ENCODE results near the gene LCN15. TPM values are rescaled to one million over a fixed set of nuclear protein-coding genes. Genes with fewer than 3 reads are reported as not detected.

LCN15 gene
- total RNA-seq, 1 donor from 2014 or later = not detected

DNA sequence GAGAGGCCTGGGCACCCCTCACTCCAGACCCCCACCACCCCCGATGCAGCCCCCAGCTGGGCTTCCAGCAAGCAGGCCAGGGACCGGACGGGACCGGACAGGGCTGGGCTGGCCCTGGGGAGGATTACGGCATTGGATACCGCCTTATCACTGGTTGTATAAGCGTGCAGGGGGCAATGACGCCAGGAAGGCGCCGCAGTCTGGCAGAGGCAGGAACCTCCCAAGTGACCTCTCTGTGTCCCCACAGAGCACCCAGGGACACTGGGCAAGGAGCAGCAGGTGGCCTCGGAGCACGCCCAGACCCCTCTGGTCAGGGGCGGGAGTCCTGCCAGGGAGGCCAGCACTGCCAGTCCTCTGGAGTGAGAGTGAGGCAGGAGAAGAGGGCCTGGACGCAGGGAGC, 723 bp upstream of the LCN15 start:
- H2AFZ ChIP-seq (replicated peaks) = no peak overlapping the region
- no peak overlapping the region for H3K4me2 ChIP-seq
- DNase-seq (ENCODE audit: low spot score) = no peak
- peaks cover 25% of the 10 kb centered on the region for H3K27me3 ChIP-seq
- H3K9me3 ChIP-seq (ENCODE audit: low read depth) = no peaks in the 10 kb centered on the region
- H3K27me3 Mint-ChIP-seq (ENCODE audit: insufficient read depth, low read depth) = no peaks in the 10 kb centered on the region
- H3K27ac ChIP-seq = no peak overlapping the region
- no peaks in the 10 kb centered on the region for H3K79me2 ChIP-seq (ENCODE audit: low read depth)
- H4K20me1 ChIP-seq (ENCODE audit: low read depth) = no peaks in the 10 kb centered on the region
- no peaks in the 10 kb centered on the region for H3K36me3 ChIP-seq
- H3K4me1 ChIP-seq = peaks cover 10% of the 10 kb centered on the region
- no peaks in the 10 kb centered on the region for H3K9me3 Mint-ChIP-seq
- no peak overlapping the region for H3K4me3 Mint-ChIP-seq
- peaks cover 27% of the 10 kb centered on the region for H3K4me1 Mint-ChIP-seq
- H3K4me3 ChIP-seq = no peak overlapping the region
- H3K27ac Mint-ChIP-seq = no peak overlapping the region
- H3K9ac ChIP-seq = no peak overlapping the region
- no peaks in the 10 kb centered on the region for H3K36me3 Mint-ChIP-seq
- H3F3A ChIP-seq (ENCODE audit: low read depth) = peaks cover 23% of the 10 kb centered on the region
- TF ChIP-seq EZH2 (IDR thresholded peaks at IDR 0.05) = no peak
- no peak for TF ChIP-seq EZH2phosphoT487 (IDR thresholded peaks at IDR 0.05)
- TF ChIP-seq, protein P1, sequence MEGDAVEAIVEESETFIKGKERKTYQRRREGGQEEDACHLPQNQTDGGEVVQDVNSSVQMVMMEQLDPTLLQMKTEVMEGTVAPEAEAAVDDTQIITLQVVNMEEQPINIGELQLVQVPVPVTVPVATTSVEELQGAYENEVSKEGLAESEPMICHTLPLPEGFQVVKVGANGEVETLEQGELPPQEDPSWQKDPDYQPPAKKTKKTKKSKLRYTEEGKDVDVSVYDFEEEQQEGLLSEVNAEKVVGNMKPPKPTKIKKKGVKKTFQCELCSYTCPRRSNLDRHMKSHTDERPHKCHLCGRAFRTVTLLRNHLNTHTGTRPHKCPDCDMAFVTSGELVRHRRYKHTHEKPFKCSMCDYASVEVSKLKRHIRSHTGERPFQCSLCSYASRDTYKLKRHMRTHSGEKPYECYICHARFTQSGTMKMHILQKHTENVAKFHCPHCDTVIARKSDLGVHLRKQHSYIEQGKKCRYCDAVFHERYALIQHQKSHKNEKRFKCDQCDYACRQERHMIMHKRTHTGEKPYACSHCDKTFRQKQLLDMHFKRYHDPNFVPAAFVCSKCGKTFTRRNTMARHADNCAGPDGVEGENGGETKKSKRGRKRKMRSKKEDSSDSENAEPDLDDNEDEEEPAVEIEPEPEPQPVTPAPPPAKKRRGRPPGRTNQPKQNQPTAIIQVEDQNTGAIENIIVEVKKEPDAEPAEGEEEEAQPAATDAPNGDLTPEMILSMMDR (IDR thresholded peaks at IDR 0.05) = no peak

DNA sequence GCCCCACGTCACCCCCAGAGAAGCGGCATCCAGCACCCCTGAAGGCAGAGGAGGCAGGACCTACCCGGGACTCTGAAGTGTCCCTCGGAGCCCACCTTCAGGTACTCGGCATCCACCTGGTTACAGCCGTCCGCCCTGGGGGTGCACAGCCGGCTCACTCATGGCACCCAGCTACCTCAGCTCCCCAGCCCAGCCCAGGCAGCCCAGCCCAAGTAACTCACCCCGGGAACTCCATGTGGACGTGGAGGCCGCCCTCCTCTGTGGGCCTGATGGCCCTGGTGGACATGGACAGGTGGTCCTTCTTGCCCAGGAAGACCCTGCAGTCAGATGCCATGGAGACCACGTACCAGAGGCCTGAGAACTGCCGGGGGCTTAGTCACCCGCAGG, 676 bp downstream of the LCN15 start:
- H3K27me3 Mint-ChIP-seq (ENCODE audit: insufficient read depth, low read depth) = no peaks in the 10 kb centered on the region
- Histone ChIP-seq H3K4me1 (peaks cover 10% of the 10 kb centered on the region), H4K20me1 (ENCODE audit: low read depth) (no peaks in the 10 kb centered on the region), H3K4me2 (peak overlapping the region; percentile 57), H3K27me3 (peaks cover 22% of the 10 kb centered on the region), H3K79me2 (ENCODE audit: low read depth) (no peaks in the 10 kb centered on the region), H3K36me3 (no peaks in the 10 kb centered on the region), H2AFZ (replicated peaks) (no peak overlapping the region), H3K9me3 (ENCODE audit: low read depth) (no peaks in the 10 kb centered on the region), H3F3A (ENCODE audit: low read depth) (peaks cover 25% of the 10 kb centered on the region), H3K27ac (no peak overlapping the region), H3K4me3 (no peak overlapping the region), H3K9ac (no peak overlapping the region)
- no peak overlapping the region for H3K4me3 Mint-ChIP-seq
- TF ChIP-seq EZH2phosphoT487 (IDR thresholded peaks at IDR 0.05) = no peak
- TF ChIP-seq, protein P1 (IDR thresholded peaks at IDR 0.05) = no peak
- TF ChIP-seq EZH2 (IDR thresholded peaks at IDR 0.05) = no peak
- no peaks in the 10 kb centered on the region for H3K9me3 Mint-ChIP-seq
- H3K27ac Mint-ChIP-seq = no peak overlapping the region
- H3K36me3 Mint-ChIP-seq = no peaks in the 10 kb centered on the region
- DNase-seq (ENCODE audit: low spot score) = no peak
- peaks cover 28% of the 10 kb centered on the region for H3K4me1 Mint-ChIP-seq

DNA sequence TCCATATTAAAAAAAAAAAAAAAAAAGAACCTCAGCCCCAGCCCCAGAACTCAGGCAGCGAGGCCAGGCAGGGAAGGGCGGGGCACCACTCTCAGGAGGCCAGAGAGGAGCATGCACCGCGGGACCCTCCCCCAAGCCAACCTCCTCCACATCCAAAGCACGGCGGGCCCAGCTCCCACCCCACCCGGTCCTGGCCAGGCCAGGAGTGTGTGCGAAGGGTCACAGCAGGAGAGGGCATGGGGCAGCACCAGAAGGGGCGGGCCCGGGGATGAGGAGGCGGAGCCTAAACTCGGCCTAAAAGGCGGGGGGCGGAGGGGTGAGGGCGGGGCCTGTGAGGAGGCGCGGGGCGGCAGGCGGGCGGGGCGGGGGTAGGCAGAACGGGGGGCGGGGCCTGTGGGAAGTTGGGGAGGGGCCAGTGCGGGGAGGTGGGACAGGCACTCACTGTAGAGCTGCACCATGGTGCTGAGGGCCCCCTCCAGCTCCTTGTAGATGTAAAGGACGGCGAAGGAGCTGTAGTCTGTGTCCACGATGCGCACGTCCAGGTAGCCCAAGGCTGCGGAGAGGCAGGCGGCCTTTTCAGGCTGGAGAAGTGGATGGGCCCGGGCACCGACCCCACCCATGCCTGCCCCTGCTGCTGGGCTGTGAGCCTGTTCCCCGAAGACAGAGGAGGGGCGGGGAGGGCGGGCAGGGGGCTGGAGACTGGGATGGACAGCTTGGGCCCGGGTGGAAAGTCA, 1.2 kb downstream of the LCN15 start:
- peaks cover 17% of the 10 kb centered on the region for H3K27me3 ChIP-seq
- no peak overlapping the region for H2AFZ ChIP-seq (replicated peaks)
- no peak overlapping the region for H3K27ac ChIP-seq
- Mint-ChIP-seq H3K27me3 (ENCODE audit: insufficient read depth, low read depth) (no peaks in the 10 kb centered on the region), H3K36me3 (no peaks in the 10 kb centered on the region), H3K4me3 (no peak overlapping the region), H3K4me1 (peaks cover 28% of the 10 kb centered on the region), H3K9me3 (no peaks in the 10 kb centered on the region), H3K27ac (no peak overlapping the region)
- peaks cover 10% of the 10 kb centered on the region for H3K4me1 ChIP-seq
- DNase-seq (ENCODE audit: low spot score) = peak; percentile 93
- H3K9ac ChIP-seq = no peak overlapping the region
- H3K4me2 ChIP-seq = peak overlapping the region; percentile 57
- H3F3A ChIP-seq (ENCODE audit: low read depth) = peaks cover 22% of the 10 kb centered on the region
- no peak overlapping the region for H3K4me3 ChIP-seq
- TF ChIP-seq EZH2phosphoT487 (IDR thresholded peaks at IDR 0.05) (no peak), EZH2 (IDR thresholded peaks at IDR 0.05) (no peak)
- TF ChIP-seq, protein P1 (IDR thresholded peaks at IDR 0.05) = no peak
- H3K36me3 ChIP-seq = no peaks in the 10 kb centered on the region
- H3K79me2 ChIP-seq (ENCODE audit: low read depth) = no peaks in the 10 kb centered on the region
- no peaks in the 10 kb centered on the region for H4K20me1 ChIP-seq (ENCODE audit: low read depth)
- H3K9me3 ChIP-seq (ENCODE audit: low read depth) = no peaks in the 10 kb centered on the region
